Activated CD4-positive, alpha-beta T cell treated with anti-CD3 and anti-CD28 coated beads, Interleukin-2, Interleukin-4, amounts not matched to agents 100 ng/mL and 50 ng/mL, durations not matched to agents 16 hours and 8 hours (primary cell): ENCODE measurements around the gene BCAN.
"Not testable (repeated sequence)": the region's sequence is repeated elsewhere in the genome, so short reads cannot be mapped to it uniquely, and the experiment has no call there.

Experiments used
- DNase-seq: peaks from one replicate; pipeline ENCODE4 v3.0.0-alpha.2; 2020; ENCODE audit warnings: low spot score

BCAN gene

GRCh38 chr1:156616463-156616862 lies 25.5 kb upstream of the BCAN start:
- no peak for DNase-seq

- no peak for DNase-seq
Measured at GRCh38 chr1:156618853-156619581, 22.9 kb upstream of the BCAN start, which contains the start of gene HAPLN2. HAPLN2 (plus strand) TSS chr1:156619415; CDS start chr1:156623491, 4,076 bp downstream.

GRCh38 chr1:156619582-156619955 lies 22.3 kb upstream of the BCAN start:
- DNase-seq: no peak

- DNase-seq: no peak
Measured at GRCh38 chr1:156622581-156623297, 19.2 kb upstream of the BCAN start.

- no peak for DNase-seq
Measured at GRCh38 chr1:156623946-156624813, 17.7 kb upstream of the BCAN start.

GRCh38 chr1:156624814-156625435 lies 17.0 kb upstream of the BCAN start:
- no peak for DNase-seq

GRCh38 chr1:156625436-156626078 lies 16.4 kb upstream of the BCAN start:
- peak; percentile 38 for DNase-seq

GRCh38 chr1:156626079-156626438 lies 15.9 kb upstream of the BCAN start:
- DNase-seq: no peak

- DNase-seq: peak; percentile 32
Measured at GRCh38 chr1:156627313-156627880, 14.5 kb upstream of the BCAN start.

GRCh38 chr1:156629823-156630449 lies 12.0 kb upstream of the BCAN start:
- DNase-seq: no peak

- DNase-seq: not testable (repeated sequence)
Measured at GRCh38 chr1:156631152-156631551, 10.8 kb upstream of the BCAN start.

- no peak for DNase-seq
Measured at GRCh38 chr1:156632355-156632754, 9.6 kb upstream of the BCAN start.

GRCh38 chr1:156638189-156638985 lies 3.5 kb upstream of the BCAN start:
- no peak for DNase-seq

- no peak for DNase-seq
Measured at GRCh38 chr1:156639601-156640101, 2.3 kb upstream of the BCAN start.

- DNase-seq: no peak
Measured at GRCh38 chr1:156640842-156641706, 843 bp upstream of the BCAN start.

- no peak for DNase-seq
Measured at GRCh38 chr1:156642265-156643048, 540 bp downstream of the BCAN start.

GRCh38 chr1:156643049-156643777 lies 1.3 kb downstream of the BCAN start:
- no peak for DNase-seq
